AG10803 (cell line): ENCODE results near the gene BABAM2.

Experiments used
- DNase-seq: peaks from one replicate; pipeline ENCODE4 v3.0.0; 2010; ENCODE audit warnings: low read depth
- H3K4me3 ChIP-seq: 2 replicates; pipeline ENCODE4 v1.5.1; 2011; ENCODE audit warnings: mild to moderate bottlenecking, low read length, control low read depth
- TF ChIP-seq, protein P1 (sequence below): conservative IDR thresholded peaks from 2 replicates; pipeline ENCODE4 v1.5.1; 2011; ENCODE audit warnings: mild to moderate bottlenecking, low read length, control low read depth, inconsistent platforms

Gene BABAM2

DNA sequence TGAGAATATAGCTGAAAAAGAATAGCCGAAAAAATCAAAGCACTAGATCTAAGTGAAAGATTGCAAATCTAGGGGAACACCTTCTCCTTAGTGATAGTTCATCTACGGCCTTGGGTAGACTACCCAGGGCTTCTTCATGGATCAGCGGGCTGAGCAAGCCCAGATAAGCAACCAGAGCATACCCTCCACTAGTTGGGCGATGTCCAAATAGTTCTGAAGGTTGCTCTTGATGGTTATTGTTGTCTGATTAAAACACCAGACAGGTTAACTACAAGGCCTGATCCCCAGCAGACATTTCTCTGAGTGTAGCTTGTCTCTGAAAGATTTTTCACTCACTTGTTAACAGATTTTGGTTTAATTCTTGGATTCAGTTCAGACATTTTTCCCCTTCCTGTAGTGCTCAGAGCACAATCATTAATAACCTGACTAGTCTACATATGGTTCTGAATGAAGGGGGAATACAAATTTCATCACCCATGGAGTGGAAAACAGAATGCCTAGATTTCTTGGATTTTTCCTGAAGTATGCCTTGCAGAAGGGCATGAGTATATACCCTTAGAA lies 99.6 kb downstream of the BABAM2 start:
- TF ChIP-seq, protein P1, sequence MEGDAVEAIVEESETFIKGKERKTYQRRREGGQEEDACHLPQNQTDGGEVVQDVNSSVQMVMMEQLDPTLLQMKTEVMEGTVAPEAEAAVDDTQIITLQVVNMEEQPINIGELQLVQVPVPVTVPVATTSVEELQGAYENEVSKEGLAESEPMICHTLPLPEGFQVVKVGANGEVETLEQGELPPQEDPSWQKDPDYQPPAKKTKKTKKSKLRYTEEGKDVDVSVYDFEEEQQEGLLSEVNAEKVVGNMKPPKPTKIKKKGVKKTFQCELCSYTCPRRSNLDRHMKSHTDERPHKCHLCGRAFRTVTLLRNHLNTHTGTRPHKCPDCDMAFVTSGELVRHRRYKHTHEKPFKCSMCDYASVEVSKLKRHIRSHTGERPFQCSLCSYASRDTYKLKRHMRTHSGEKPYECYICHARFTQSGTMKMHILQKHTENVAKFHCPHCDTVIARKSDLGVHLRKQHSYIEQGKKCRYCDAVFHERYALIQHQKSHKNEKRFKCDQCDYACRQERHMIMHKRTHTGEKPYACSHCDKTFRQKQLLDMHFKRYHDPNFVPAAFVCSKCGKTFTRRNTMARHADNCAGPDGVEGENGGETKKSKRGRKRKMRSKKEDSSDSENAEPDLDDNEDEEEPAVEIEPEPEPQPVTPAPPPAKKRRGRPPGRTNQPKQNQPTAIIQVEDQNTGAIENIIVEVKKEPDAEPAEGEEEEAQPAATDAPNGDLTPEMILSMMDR: no peak
- H3K4me3 ChIP-seq: no peak overlapping the region
- DNase-seq: peak; percentile 58

DNA sequence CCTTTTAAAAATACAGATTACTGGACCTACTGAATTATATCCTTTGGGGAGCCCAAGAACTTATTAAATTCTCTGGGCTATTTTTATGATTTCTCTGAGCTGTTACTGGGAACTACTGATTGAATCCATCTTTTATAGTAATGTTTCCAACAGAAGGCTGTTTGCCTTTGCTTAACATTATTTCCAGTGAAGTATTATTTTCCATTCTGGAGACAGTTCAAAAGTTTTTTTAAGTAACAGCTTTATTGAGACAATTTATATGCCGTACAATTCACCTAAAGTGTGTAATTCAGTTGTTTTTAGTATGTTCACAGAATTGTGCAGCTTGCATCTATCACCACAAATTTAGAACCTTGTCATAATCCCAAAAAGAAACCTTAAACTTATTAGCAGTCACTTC lies 100.6 kb downstream of the BABAM2 start:
- DNase-seq: no peak
- TF ChIP-seq, protein P1: no peak
- H3K4me3 ChIP-seq: no peak overlapping the region

DNA sequence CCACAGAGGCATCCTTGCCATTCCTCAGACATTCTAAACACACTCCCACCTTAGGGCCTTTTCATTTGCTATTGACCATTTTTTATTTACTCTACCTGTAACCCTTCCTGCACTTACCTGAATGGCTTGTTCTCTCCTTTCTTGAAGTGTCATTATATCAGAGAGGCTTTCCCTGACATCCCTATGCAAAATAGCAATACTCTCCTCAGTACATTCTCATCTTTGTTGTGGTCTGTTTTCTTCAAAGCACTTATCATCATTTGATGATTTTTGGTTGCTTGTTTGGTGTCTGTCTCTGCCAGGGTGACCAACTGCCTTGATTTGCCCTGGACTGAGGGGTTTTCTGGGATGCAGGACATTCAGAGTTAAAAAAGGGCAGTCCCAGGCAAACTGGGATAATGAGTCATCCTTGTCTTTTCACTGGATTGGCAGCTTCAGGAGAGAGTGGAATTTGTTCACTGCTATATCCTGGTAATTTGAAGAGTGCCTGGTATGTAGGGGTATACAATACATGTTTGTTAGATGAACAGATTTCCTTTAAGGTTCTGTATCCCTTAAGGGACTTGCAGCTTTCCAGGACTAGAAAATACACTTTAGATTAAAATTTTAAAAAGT lies 102.4 kb downstream of the BABAM2 start:
- no peak overlapping the region for H3K4me3 ChIP-seq
- TF ChIP-seq, protein P1: no peak
- DNase-seq: peak; percentile 70

DNA sequence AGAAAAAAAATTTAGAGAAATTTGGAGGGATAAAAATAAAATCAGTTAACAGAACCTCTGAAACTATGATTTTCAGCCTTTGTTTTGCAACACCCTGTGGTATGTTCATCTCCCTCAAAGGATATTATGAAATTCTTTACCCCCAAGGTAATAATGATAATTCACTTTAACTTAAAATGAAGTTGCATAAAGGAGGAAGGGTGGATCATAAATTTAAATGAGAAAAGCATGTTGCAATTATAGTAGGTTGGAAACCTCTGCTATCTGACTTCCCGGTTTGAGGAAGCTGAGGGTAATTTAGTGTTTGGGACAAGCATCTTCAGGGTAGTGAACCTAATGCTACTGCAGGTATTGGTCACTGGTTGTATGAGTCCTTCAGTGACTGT lies 102.9 kb downstream of the BABAM2 start:
- no peak overlapping the region for H3K4me3 ChIP-seq
- TF ChIP-seq, protein P1: no peak
- DNase-seq: peak; percentile 67

DNA sequence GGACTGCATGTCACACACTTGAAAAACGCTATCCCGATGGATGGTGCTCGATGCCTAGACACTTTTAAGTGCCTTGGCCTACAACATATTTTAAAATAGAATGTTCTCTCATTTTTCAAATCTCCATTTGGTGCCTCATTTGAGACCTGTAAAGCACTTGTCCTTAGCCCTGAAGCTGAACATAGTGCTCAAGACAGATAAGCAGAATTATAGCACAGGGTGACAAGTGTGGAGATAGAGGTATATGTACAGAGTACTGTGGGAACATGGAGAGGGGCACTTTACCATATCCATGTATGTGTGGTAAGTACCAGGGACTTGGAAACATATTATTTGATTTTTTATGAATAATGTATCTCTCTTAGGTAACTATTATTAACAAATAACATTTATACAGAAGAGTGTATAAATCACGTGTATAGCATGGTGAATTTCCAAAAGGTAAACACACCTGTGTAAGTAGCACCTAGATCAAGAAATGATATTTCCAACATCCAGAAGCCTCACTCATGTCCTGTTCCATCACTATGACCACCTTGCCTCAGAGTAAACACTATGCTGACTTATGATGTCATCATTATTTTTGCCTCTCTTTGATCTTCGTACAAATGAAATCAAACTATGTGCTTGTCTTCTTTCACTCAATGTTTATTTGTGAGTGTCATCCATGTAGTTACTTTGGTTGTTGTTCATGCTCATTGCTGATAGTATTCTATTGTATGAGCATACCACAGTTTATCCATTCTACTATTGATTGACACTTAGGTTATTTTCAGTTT lies 103.6 kb downstream of the BABAM2 start:
- TF ChIP-seq, protein P1: no peak
- DNase-seq: no peak
- H3K4me3 ChIP-seq: no peak overlapping the region

DNA sequence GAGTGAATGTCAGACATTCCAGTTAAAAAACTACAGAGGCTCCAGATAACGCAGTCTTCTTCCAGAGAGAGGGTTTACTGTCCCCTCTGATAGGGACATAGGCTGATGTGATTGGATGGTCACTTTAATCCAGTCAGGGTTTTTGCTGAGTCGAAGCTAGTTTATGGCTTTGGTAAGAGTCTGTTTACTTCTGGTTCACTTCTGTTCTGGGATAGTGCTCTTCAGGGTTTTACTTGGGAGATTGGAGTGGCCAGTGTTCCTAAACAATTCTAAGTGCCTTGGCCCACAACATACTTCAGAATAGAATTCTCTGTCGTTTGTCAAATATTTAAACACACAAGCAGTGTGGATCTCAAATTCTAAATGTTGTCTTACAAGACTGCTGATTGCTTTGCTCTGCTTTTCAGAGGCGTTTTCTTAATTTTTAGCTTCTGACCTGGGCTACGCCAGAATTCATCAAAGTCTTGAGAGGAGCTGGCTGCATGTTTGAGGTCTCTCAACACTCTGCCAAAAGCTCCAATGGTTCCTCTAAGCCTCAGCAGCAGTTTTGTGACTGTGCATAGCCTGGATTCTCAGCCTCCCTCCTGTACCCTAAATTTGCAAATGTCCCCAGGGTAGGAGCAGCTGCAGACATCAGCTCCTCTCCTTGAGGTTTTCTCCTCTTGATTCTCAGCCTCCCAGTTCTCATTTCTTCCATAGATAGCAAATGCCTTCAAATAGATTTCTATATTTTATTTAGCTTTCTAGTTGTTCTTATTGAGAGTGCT lies 105.8 kb downstream of the BABAM2 start:
- no peak overlapping the region for H3K4me3 ChIP-seq
- TF ChIP-seq, protein P1: no peak
- no peak for DNase-seq
